ENCODE results near the gene TMEM98. TPM values are rescaled to one million over a fixed set of nuclear protein-coding genes. Genes with fewer than 3 reads are reported as not detected.
"Not testable (repeated sequence)": the region's sequence is repeated elsewhere in the genome, so short reads cannot be mapped to it uniquely, and the experiment has no call there.

The TMEM98 gene
- total RNA-seq, 3 donors from 2014 or later, result 59.7 to 138 (median 129) TPM

DNA sequence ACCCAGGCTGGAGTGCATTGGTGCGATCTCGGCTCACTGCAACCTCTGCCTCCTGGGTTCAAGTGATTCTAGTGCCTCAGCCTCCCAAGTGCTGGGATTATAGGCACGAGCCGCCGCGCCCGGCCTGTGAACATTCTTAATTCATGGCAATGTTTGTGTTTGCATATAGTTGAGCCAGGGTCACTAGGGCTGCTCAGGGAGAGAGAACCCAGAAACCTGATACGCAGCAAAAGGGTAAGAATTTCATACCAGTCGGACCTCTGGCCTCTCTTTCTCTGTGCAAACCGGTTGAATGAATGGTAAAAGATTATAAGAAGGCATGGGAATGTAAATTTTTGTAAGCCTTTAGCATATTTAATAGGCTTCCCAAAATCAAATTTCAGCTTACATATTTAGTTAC is 6.9 kb upstream of the TMEM98 start:
- intact Hi-C loops (cut with DNase I; ENCODE audit: low total_unique reads), result no loop called here
- H3K9me3 ChIP-seq, result no peaks in the 10 kb centered on the region
- H3K36me3 ChIP-seq, result no peaks in the 10 kb centered on the region
- no peaks in the 10 kb centered on the region for H3K4me1 ChIP-seq
- no peak overlapping the region for H3K4me3 ChIP-seq
- DNase-seq (ENCODE audit: low spot score in 2 of 2), result no peak
- H3K27me3 ChIP-seq, result no peaks in the 10 kb centered on the region
- no peak for TF ChIP-seq POLR2A (IDR thresholded peaks at IDR 0.05)
- TF ChIP-seq, protein P1, sequence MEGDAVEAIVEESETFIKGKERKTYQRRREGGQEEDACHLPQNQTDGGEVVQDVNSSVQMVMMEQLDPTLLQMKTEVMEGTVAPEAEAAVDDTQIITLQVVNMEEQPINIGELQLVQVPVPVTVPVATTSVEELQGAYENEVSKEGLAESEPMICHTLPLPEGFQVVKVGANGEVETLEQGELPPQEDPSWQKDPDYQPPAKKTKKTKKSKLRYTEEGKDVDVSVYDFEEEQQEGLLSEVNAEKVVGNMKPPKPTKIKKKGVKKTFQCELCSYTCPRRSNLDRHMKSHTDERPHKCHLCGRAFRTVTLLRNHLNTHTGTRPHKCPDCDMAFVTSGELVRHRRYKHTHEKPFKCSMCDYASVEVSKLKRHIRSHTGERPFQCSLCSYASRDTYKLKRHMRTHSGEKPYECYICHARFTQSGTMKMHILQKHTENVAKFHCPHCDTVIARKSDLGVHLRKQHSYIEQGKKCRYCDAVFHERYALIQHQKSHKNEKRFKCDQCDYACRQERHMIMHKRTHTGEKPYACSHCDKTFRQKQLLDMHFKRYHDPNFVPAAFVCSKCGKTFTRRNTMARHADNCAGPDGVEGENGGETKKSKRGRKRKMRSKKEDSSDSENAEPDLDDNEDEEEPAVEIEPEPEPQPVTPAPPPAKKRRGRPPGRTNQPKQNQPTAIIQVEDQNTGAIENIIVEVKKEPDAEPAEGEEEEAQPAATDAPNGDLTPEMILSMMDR (IDR thresholded peaks at IDR 0.05), result no peak
- TF ChIP-seq POLR2AphosphoS5 (IDR thresholded peaks at IDR 0.05), result no peak
- no peak overlapping the region for H3K27ac ChIP-seq

DNA sequence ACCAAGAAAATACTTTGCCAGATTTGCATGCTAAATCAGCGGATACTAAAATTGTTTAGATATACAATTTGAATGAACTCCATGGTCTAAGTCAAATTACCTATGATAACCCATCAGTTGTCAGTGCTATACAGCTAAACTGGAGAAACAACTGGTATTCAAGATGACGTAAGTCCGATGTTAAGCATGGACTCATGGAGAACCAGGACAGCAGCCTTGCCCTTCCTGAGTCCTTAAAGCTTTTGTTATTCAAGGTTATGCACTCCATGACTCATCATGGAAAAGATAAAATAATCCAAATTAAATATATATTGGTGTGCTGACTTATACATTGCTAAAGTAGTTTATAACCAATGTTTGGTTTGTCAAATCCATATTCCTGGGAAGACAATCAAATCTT is 4.0 kb upstream of the TMEM98 start:
- H3K27me3 ChIP-seq; H3K9me3 ChIP-seq; H3K4me3 ChIP-seq; H3K4me1 ChIP-seq; intact Hi-C loops (cut with DNase I; ENCODE audit: low total_unique reads); DNase-seq (ENCODE audit: low spot score in 2 of 2); H3K27ac ChIP-seq; H3K36me3 ChIP-seq: not testable (repeated sequence)

DNA sequence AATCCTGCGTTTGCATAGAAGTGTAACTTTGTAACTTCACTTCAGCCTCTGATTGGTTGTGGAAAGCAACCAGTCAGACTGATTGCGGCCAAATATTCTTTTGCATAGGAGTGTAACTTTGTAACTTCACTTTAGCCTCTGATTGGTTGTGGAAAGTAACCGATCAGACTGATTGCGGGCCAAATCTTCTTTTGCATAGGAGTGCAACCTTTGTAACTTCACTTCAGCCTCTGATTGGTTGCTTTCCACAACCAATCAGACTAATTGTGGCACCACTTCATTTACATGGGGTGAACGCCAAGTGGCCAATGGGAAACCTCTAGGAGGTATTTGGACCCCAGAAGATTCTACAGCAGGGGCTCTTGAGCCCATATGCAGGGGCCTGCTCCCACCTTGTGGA is 1.8 kb upstream of the TMEM98 start:
- DNase-seq (ENCODE audit: low spot score in 2 of 2), result no peak
- H3K9me3 ChIP-seq, result no peaks in the 10 kb centered on the region
- H3K36me3 ChIP-seq, result no peaks in the 10 kb centered on the region
- H3K4me1 ChIP-seq, result peaks cover 0 to 5% of the 10 kb centered on the region in 2 donors
- no peak overlapping the region for H3K27ac ChIP-seq
- intact Hi-C loops (cut with DNase I; ENCODE audit: low total_unique reads), result no loop called here
- H3K27me3 ChIP-seq, result no peaks in the 10 kb centered on the region
- no peak for TF ChIP-seq POLR2A (IDR thresholded peaks at IDR 0.05)
- TF ChIP-seq, protein P1 (IDR thresholded peaks at IDR 0.05), result no peak
- TF ChIP-seq POLR2AphosphoS5 (IDR thresholded peaks at IDR 0.05), result no peak
- H3K4me3 ChIP-seq, result no peak overlapping the region

DNA sequence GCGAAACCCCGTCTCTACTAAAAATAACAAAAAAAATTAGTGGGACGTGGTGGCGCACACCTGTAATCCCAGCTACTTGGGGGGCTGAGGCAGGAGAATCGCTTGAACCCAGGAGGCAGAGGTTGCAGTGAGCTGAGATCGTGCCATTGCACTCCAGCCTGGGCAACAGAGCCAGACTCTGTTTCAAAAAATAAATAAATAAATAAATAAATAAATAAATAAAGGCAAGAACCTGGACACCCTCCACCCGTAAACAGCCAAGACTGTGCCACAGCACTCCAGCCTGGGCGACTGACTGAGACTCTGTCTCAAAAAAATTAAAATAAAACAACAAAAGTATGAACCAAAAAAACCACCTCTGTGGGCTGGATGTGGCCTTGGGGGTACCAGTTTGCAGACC is 1.2 kb upstream of the TMEM98 start:
- H3K4me1 ChIP-seq; H3K4me3 ChIP-seq; H3K27ac ChIP-seq; H3K9me3 ChIP-seq; intact Hi-C loops (cut with DNase I; ENCODE audit: low total_unique reads); DNase-seq (ENCODE audit: low spot score in 2 of 2); H3K36me3 ChIP-seq; H3K27me3 ChIP-seq: not testable (repeated sequence)

DNA sequence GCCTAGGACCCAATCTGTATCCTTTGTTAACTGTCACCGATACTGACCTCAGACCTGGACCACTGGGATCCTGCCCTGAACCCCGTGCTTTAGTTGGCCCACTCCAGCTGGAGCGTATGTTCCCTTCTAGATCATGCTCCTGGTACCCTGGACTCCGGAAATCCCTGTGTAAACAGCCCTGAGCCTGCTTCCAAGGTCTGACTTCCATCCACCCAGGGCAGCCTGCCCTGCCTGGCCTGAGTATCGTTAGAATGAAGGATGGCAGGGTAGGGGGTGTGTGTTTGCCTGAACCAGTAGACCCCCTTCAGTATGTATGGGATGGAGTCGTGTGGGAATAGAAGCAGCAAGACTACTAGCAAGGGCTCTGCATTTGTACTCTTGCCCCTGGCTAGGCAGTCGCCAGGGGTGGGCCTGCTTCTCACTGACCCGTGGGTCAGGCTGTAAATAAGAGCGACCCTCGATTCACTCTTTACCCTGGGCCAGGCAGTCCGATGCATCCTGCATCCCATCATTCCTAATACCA is 691 bp upstream of the TMEM98 start:
- H3K9me3 ChIP-seq, result no peaks in the 10 kb centered on the region
- peak overlapping the region; percentile 64 to 78 (median 73) for H3K4me3 ChIP-seq
- H3K27ac ChIP-seq, result peak overlapping the region; percentile 82 to 94
- intact Hi-C loops (cut with DNase I; ENCODE audit: low total_unique reads), result no loop called here
- TF ChIP-seq POLR2A (IDR thresholded peaks at IDR 0.05), result no peak
- DNase-seq (ENCODE audit: low spot score in 2 of 2), result no peak
- peaks cover 0 to 5% of the 10 kb centered on the region in 2 donors for H3K4me1 ChIP-seq
- H3K36me3 ChIP-seq, result no peaks in the 10 kb centered on the region
- H3K27me3 ChIP-seq, result no peaks in the 10 kb centered on the region

DNA sequence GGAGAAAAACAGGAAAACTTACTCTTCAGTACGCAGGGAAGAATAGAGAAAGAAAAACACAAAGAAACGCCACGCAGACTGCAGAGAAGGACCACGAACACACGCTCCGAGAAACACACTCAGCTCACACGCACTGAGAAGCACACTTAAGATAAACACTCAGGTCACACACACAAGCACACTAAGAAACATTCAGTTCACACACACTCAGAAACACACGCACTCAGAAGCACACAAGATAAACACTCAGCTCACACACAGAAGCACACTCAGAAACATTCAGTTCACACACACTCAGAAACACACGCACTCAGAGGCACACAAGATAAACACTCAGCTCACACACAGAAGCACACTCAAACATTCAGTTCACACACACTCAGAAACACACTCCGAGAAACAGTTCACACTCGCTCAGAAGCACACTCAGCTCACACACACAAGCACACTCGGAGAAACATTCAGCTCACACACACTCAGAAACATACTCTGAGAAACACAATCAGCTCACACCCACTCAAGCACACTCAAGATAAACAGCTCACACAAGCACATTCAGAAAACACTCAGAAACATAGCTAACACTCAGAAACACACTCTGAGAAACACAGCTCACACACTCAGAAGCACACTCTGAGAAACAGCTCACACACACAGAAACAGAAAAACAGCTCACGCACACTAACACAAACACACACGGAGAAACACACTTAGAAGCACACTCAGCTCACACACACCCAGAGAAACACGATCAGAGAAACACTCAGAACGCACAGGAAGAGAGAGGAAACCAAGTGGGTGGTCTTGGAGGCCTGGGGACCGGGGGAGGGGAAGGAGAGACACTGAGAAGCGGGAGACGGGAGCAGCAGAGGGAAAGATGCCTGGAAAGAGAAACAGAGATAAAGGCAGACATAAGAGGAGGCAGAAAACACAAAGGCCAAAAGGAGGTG is 908 bp downstream of the TMEM98 start:
- intact Hi-C loops (cut with DNase I; ENCODE audit: low total_unique reads), result no loop called here
- Histone ChIP-seq H3K27ac (peak overlapping the region; percentile 82 to 94), H3K27me3 (no peaks in the 10 kb centered on the region), H3K4me1 (peaks cover 0 to 5% of the 10 kb centered on the region in 2 donors), H3K4me3 (peak overlapping the region; percentile 64 to 78 (median 73)), H3K9me3 (no peaks in the 10 kb centered on the region), H3K36me3 (no peaks in the 10 kb centered on the region)
- TF ChIP-seq POLR2A (IDR thresholded peaks at IDR 0.05) (no peak), POLR2AphosphoS5 (IDR thresholded peaks at IDR 0.05) (no peak)
- TF ChIP-seq, protein P1 (IDR thresholded peaks at IDR 0.05), result no peak
- DNase-seq (ENCODE audit: low spot score in 2 of 2), result no peak
